Activated T-helper 1 cell treated with Interleukin-2 at 50 U/mL for 16 hours (primary cell): ENCODE results near the gene PLEKHA5.
"Not testable (repeated sequence)": the region's sequence is repeated elsewhere in the genome, so short reads cannot be mapped to it uniquely, and the experiment has no call there.

Source experiments
- DNase-seq: peaks from one replicate; pipeline ENCODE4 v3.0.0-alpha.2; 2020; ENCODE audit warnings: low read depth

The PLEKHA5 gene

GRCh38 chr12:19201661-19202060 is 72.1 kb downstream of the PLEKHA5 start:
- DNase-seq, result no peak

DNA sequence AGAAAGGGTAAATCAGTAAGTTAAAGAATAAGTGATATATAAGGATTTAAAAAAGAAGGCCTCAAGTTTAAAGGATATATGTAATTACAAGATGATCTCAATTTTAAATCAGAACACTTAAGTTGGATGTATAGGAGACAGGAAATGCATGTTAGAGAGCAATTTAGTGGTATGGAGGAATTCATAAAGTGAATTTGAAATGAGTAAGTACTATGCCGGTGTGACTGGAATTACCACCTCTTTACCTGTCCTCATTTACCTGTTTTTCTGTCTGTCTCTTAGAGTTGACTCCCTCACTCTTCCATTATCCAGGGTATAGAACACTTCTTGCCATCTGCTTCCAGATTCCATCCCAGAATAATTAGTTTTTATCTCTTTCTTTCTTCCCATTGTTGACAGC is 73.5 kb downstream of the PLEKHA5 start:
- no peak for DNase-seq

DNA sequence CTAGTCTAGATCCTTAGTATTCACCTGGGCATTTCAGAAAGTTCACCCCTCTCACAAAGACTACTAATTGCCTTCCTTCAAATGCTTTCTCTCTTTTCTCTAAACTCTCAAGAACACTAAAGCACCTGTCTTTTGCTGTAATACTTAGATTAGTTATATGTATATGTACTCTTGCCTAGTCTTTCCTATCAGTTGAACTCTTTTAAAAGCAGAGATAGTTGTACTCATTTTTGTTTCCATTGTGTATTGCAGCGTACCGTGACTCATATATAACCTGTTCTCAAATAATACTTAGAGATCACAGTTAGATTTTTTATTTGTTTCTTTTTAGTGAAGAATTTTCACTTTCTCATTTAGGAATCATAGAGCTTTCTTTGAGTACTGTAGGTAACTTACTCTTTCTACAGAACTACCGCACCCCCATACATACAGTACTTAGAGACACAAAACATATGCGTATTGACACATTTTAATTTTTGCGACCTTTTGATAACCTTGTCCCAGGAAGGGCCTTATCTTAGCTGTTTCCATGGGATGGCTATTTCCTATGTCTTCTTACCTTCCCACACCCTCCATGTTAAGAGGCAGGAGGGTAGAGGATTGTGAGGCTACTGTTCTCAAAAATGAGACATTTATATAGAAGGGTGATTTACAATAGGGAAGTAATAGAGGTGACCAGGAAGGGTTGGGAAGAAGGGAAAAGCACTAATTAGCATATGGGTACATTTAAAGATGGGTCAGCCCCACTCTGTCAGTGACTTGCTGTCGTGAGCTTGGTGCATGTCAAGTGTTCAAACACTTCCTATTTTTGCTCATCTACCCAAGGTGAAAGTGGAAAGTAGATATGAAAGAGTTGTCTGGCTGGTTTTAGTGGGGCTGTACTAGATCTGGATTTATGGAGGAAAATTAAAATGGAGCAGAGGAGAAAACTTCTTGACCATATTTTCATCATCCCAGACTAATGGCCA is 74.3 kb downstream of the PLEKHA5 start:
- DNase-seq, result no peak

- no peak for DNase-seq
Observed at GRCh38 chr12:19205120-19205519, 75.6 kb downstream of the PLEKHA5 start.

- DNase-seq, result no peak
Observed at GRCh38 chr12:19206493-19207077, 77.1 kb downstream of the PLEKHA5 start.

DNA sequence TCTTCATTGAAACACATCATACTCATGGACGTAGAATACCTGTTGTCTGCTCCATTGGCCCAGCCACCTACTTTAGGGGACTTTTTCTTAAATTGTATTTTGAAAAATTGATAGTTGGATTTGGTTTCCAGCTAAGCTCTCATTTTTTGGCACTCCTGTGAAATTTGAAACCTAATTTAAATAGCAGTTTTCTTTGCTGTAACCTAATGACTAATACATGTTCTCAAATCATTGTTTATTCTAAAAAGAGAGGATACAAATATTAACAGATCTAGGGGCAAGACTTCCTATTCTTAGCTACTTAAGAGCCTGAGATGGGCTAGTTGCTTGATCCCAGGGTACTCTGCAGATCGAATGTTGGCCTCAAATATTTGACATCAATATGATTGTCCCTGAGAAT is 78.9 kb downstream of the PLEKHA5 start:
- DNase-seq, result no peak

GRCh38 chr12:19209661-19210060 is 80.1 kb downstream of the PLEKHA5 start:
- DNase-seq, result no peak

- DNase-seq, result no peak
Observed at GRCh38 chr12:19211802-19212201, 82.3 kb downstream of the PLEKHA5 start.

- DNase-seq, result no peak
Observed at GRCh38 chr12:19212245-19212644, 82.7 kb downstream of the PLEKHA5 start.

- DNase-seq, result no peak
Observed at GRCh38 chr12:19214020-19214419, 84.5 kb downstream of the PLEKHA5 start.

GRCh38 chr12:19215115-19215514 is 85.6 kb downstream of the PLEKHA5 start:
- no peak for DNase-seq

DNA sequence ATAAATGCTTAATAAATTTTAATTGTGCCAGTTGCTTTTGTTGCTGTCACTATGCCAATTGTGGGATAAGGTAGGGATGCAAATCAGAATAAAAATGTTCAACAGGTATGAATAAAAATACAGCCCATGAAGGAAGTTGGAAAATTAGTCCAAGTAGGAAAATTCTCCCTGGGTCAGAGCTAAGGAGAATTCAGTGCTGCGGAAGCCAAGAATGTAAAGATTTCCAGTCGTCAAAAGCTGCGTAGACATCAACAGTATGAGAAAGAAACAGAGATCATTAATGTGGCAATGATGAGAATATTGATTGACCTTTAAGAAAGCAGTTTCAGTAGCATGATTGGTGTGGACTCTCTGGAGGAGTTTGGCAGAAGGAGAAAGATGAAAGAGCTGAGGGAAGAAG is 87.9 kb downstream of the PLEKHA5 start:
- DNase-seq, result no peak

DNA sequence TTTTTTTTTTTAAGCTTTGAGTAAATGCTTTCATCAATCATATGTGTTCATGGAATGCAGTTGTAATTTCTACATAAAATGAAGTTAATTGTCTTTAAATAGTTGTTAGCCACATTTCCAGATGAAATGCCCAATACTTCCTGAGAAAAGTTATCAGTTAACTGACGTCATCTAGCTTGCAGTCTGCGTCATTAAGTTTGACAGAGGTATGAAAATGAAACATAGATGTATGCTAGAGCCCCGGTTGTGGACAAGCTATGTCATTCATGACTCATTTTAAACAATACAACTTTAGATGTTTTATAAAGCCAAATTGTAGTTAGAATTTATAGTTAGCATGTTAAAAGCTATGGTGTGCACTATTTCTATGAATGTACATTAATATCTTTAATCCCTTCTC is 90.7 kb downstream of the PLEKHA5 start:
- no peak for DNase-seq

DNA sequence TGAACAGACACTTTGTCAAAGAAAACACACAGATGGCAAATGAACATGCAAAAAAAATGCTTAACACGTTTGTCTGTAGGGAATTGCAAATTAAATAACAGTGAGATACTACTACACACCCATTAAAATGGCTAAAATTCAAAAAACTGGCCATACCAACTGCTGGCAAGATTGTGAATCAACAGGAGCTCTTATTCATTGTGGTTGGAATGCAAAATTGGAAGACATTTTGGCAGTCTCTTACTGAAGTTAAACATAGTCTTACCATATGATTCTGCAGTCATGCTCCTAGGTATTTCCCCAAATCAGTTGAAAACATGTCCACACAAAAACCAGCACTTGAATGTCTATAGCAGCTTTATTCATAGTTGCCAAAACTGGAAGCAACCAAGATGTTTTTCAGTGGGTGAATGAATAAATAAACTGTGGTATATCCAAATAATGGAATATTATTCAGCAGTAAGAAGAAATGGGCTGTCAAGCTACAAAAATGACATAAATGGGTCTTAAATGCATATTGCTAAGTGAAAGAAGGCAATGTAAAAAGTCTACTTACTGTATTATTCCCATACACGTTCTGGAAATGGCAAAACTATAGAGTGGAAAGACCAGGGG is 91.4 kb downstream of the PLEKHA5 start:
- DNase-seq, result no peak

DNA sequence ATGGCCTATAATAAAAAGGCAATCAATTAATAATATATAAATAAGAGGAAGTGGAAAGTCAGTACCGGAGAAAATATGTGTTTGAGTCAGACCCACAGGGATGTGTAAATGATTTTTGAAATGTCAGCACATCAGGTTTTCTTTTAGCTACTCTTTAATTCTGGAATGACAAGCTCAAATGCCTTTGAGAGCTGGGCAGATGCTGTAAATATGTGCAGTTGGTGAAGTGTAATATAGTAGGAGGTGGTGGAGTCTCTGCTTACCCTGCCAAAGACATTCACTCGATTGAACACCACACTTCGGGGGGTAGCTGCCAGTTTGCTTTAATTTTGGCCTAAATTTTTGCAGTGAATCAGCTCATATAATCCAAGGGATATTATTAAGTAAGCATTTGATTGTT is 93.0 kb downstream of the PLEKHA5 start:
- DNase-seq, result no peak

- DNase-seq, result no peak
Observed at GRCh38 chr12:19223018-19223417, 93.5 kb downstream of the PLEKHA5 start.

- DNase-seq, result no peak
Observed at GRCh38 chr12:19223695-19224094, 94.2 kb downstream of the PLEKHA5 start.

DNA sequence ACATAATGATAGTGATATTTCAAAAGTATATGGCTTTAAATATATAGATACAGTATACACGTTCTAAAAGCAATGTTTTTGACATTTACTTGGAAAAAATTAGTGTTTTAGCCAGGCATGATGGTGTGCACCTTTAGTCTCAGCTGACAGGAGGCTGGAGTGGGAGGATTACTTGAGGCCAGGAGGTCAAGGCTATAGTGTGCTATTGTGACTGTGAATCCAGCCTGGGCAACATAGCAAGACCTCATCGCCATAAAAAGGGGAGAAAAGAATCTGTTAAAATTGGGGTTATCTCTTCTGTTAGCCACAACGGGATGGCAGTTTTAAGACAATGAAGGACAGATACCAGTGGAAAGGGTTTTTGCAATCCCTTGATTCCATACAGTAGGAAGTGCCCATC is 95.2 kb downstream of the PLEKHA5 start:
- no peak for DNase-seq

GRCh38 chr12:19227190-19227879 is 97.8 kb downstream of the PLEKHA5 start:
- DNase-seq, result no peak

DNA sequence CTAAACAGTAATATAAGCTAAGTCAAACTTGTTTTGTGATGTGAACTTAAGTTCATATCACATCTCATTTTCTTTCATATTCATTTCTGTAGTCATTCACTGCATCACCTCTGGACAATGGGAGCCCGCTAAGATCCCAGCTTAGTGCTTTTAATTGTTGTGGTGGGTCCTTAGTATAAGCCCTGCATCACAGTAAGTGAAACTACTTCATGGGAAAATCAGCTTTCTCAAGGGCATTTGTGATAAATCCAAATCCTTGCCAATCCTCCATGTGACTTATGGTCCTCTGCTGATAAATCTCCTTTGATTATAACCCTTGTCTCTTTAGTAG is 98.3 kb downstream of the PLEKHA5 start:
- no peak for DNase-seq

GRCh38 chr12:19229021-19229420 is 99.5 kb downstream of the PLEKHA5 start:
- not testable (repeated sequence) for DNase-seq

- DNase-seq, result no peak
Observed at GRCh38 chr12:19230299-19230866, 100.8 kb downstream of the PLEKHA5 start.
